ENCODE data around the gene PKIB. TPM values are rescaled to one million over a fixed set of nuclear protein-coding genes. Genes with fewer than 3 reads are reported as not detected.

Gene PKIB
- total and polyA plus RNA-seq, 9 donors = 0.36 to 2.7 (median 0.98) TPM; not detected in 1

DNA sequence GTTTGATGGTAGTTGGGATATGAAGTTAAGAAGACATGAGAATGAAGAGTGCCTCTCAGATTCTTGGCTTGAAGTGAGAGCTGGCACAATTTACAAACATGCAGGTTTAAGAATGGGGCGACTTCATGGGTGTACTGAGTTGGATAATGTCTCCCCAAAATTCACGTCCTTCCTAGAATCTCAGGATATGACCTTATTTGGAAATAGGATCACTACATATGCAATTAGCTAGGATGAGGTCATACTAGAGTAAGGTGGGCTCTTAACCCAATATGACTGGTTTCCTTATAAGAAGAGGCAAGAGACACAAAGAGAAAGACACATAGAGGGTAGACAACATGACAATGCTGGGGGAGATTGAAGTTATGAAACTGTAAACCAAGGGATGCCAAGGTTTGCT is 5.2 kb downstream of the PKIB start:
- TF ChIP-seq, protein P1, sequence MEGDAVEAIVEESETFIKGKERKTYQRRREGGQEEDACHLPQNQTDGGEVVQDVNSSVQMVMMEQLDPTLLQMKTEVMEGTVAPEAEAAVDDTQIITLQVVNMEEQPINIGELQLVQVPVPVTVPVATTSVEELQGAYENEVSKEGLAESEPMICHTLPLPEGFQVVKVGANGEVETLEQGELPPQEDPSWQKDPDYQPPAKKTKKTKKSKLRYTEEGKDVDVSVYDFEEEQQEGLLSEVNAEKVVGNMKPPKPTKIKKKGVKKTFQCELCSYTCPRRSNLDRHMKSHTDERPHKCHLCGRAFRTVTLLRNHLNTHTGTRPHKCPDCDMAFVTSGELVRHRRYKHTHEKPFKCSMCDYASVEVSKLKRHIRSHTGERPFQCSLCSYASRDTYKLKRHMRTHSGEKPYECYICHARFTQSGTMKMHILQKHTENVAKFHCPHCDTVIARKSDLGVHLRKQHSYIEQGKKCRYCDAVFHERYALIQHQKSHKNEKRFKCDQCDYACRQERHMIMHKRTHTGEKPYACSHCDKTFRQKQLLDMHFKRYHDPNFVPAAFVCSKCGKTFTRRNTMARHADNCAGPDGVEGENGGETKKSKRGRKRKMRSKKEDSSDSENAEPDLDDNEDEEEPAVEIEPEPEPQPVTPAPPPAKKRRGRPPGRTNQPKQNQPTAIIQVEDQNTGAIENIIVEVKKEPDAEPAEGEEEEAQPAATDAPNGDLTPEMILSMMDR (IDR thresholded peaks at IDR 0.05) = no peak
- TF ChIP-seq POLR2A (IDR thresholded peaks at IDR 0.05) (no peak), EP300 (IDR thresholded peaks at IDR 0.05) (no peak)
- Histone ChIP-seq H3K9me3 (no peaks in the 10 kb centered on the region), H3K36me3 (no peaks in the 10 kb centered on the region), H3K27ac (no peak overlapping the region), H3K4me1 (ENCODE audit: insufficient read depth) (peaks cover 6% of the 10 kb centered on the region), H3K4me3 (no peak overlapping the region), H3K27me3 (no peaks in the 10 kb centered on the region)
- WGBS, 3 donors = 75 to 87% (median 78%) methylated on average over 2 of the region's 2 CpGs
- no peak for DNase-seq
- intact Hi-C loops (cut with DNase I) = no loop called here

DNA sequence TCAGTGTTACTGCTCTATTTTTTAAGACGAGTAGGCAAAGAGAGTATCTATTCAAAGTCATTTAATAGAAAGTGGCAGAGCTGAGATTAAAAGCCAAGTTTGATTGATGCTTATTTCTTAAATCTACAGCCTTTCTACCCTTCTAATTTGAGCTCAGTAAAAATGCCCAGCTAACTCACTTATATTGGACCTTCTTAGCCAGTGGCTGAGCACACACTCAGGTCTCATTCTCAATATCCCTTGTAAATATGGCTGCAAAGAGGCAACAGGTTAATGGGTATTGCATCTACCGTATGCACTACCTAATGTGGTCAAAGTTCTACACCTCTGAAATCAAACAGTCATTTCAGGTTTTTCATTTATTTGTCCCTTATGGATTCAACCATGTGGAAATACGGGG is 6.7 kb downstream of the PKIB start:
- intact Hi-C loops (cut with DNase I) = no loop called here
- H3K9me3 ChIP-seq = no peaks in the 10 kb centered on the region

DNA sequence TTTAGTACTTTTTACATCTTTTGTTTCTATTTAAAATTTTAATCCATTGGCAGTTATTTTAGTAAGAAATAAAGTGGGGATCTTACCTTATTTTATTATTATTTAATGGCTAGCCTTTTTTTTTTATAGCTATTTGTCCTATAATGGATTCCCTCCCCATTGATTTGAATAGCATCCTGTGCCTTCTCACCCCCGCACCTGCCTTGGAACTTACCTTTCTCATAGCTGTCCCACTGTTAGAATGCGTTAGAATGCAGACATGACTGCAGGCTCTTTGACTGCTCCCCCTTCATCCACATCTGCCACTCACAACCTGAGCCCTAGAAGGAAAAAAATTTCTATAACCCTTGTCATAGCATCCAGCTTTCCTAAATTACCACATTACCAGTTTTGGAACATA is 9.1 kb downstream of the PKIB start:
- Histone ChIP-seq H3K4me1 (ENCODE audit: insufficient read depth) (no peaks in the 10 kb centered on the region), H3K4me3 (no peak overlapping the region), H3K9me3 (no peaks in the 10 kb centered on the region), H3K27ac (no peak overlapping the region), H3K36me3 (no peaks in the 10 kb centered on the region), H3K27me3 (no peaks in the 10 kb centered on the region)
- intact Hi-C loops (cut with DNase I) = no loop called here
- TF ChIP-seq POLR2A (IDR thresholded peaks at IDR 0.05) (no peak), EP300 (IDR thresholded peaks at IDR 0.05) (no peak)
- TF ChIP-seq, protein P1 (IDR thresholded peaks at IDR 0.05) = no peak
- no peak for DNase-seq
- 77 to 82% (median 78%) methylated on average over 2 of the region's 2 CpGs for WGBS, 3 donors

More for the DNA sequence above, 6.7 kb downstream of the PKIB start:
- DNase-seq = no peak
- H3K36me3 ChIP-seq = no peaks in the 10 kb centered on the region
- H3K27ac ChIP-seq = no peak overlapping the region
- no peaks in the 10 kb centered on the region for H3K4me1 ChIP-seq (ENCODE audit: insufficient read depth)
- no peak overlapping the region for H3K4me3 ChIP-seq
- TF ChIP-seq EP300 (IDR thresholded peaks at IDR 0.05) = no peak
- TF ChIP-seq, protein P1 (IDR thresholded peaks at IDR 0.05) = no peak
- no peak for TF ChIP-seq POLR2A (IDR thresholded peaks at IDR 0.05)
- no peaks in the 10 kb centered on the region for H3K27me3 ChIP-seq
- WGBS, 3 donors = 72 to 83% (median 77%) methylated on average over 3 of the region's 3 CpGs

DNA sequence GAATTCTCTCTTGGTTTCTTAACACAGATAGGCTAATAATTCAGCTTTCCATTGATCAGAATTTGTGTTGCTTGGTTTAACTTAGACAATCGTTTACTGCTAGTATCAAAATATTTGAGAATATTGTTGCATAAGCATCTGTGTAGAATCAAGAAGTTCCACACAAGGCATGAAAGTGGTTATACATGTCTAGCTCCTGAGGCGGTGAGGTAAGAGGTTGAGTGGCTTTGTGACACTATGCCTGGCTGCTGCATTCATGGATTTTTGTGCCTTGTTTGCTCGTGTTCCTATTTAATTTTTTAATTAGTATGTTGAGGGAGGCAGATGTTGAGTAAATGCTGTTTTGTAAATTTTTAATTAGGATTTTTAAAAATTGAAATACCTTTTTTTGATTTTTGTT is 10.2 kb downstream of the PKIB start:
- Histone ChIP-seq H3K4me1 (ENCODE audit: insufficient read depth) (no peaks in the 10 kb centered on the region), H3K4me3 (no peak overlapping the region), H3K36me3 (no peaks in the 10 kb centered on the region), H3K9me3 (no peaks in the 10 kb centered on the region), H3K27ac (no peak overlapping the region), H3K27me3 (no peaks in the 10 kb centered on the region)
- DNase-seq = no peak
- WGBS, 3 donors = 75 to 79% (median 76%) methylated on average over 3 of the region's 3 CpGs
- no peak for TF ChIP-seq EP300 (IDR thresholded peaks at IDR 0.05)
- no peak for TF ChIP-seq POLR2A (IDR thresholded peaks at IDR 0.05)
- TF ChIP-seq, protein P1 (IDR thresholded peaks at IDR 0.05) = no peak
- intact Hi-C loops (cut with DNase I) = no loop called here

Measured in ovary (tissue), 9 donors.